Measurements from ENCODE around the gene LIN28B. TPM values are rescaled to one million over a fixed set of nuclear protein-coding genes. Genes with fewer than 3 reads are reported as not detected.

LIN28B gene
- total RNA-seq, 5 donors from 2014 or later (not counting 1 experiment from before 2014, with no cell fraction given): 0.20 to 0.41 (median 0.22) TPM; not detected in 2

GRCh38 chr6:105111871-105112270 is 155.0 kb downstream of the LIN28B start:
- ChIA-PET POLR2A (no interaction called here), CTCF (no interaction called here)
- no CpG with 5 or more reads among the region's 2 CpGs for WGBS (ENCODE audit: insufficient coverage)
- Histone ChIP-seq H3K4me3 (ENCODE audit: control insufficient read depth in 1 of 2, extremely low read depth in 1 of 2, low read length in 1 of 2) (no peak overlapping the region), H3K27me3 (replicated peaks in 1 of 2; ENCODE audit: control insufficient read depth in 2 of 2, extremely low read depth in 1 of 2, insufficient read depth in 2 of 2, low read length in 1 of 2) (peaks cover 0 to 9% of the 10 kb centered on the region in 2 experiments), H3K27ac (ENCODE audit: low read length) (no peak overlapping the region), H3K36me3 (ENCODE audit: control insufficient read depth in 2 of 2, extremely low read depth in 1 of 2, insufficient read depth in 1 of 2, low read length in 1 of 2) (no peaks in the 10 kb centered on the region), H3K9me3 (no peaks in the 10 kb centered on the region), H3K4me1 (ENCODE audit: control insufficient read depth in 1 of 2, extremely low read depth in 1 of 2, insufficient read depth in 2 of 2, low read length in 2 of 2) (no peaks in the 10 kb centered on the region)
- Mint-ChIP-seq H3K27me3 (peaks cover 13 to 19% of the 10 kb centered on the region in 2 donors), H3K4me3 (no peak overlapping the region), H3K4me1 (no peaks in the 10 kb centered on the region), H3K27ac (no peak overlapping the region), H3K36me3 (no peaks in the 10 kb centered on the region), H3K9me3 (no peaks in the 10 kb centered on the region)
- ATAC-seq (replicated peaks in 1 of 4): no peak
- no peak for DNase-seq

GRCh38 chr6:105112577-105112976 is 155.7 kb downstream of the LIN28B start:
- H3K9me3 Mint-ChIP-seq: no peaks in the 10 kb centered on the region
- H3K27ac ChIP-seq (ENCODE audit: low read length): no peak overlapping the region
- no peak overlapping the region for H3K27ac Mint-ChIP-seq
- ChIA-PET CTCF (interaction anchor here (0.8 to 1.0 kb wide), 2 partner anchors 25 kb away, joined by 3 to 7 read pairs; no protein-coding TSS in a partner anchor), POLR2A (interaction anchor here in 1 of 2 donors (0.6 kb wide), 1 partner anchor 9 kb away, joined by 3 read pairs; no protein-coding TSS in a partner anchor)
- no peaks in the 10 kb centered on the region for H3K36me3 Mint-ChIP-seq
- H3K36me3 ChIP-seq (ENCODE audit: control insufficient read depth in 2 of 2, extremely low read depth in 1 of 2, insufficient read depth in 1 of 2, low read length in 1 of 2): no peaks in the 10 kb centered on the region
- no peaks in the 10 kb centered on the region for H3K9me3 ChIP-seq
- DNase-seq (no peak), ATAC-seq (replicated peaks in 1 of 4) (no peak)
- no peaks in the 10 kb centered on the region for H3K4me1 Mint-ChIP-seq
- H3K27me3 Mint-ChIP-seq: peaks cover 13 to 17% of the 10 kb centered on the region in 2 donors
- peaks cover 0 to 11% of the 10 kb centered on the region in 2 experiments for H3K27me3 ChIP-seq (replicated peaks in 1 of 2; ENCODE audit: control insufficient read depth in 2 of 2, extremely low read depth in 1 of 2, insufficient read depth in 2 of 2, low read length in 1 of 2)
- no peaks in the 10 kb centered on the region for H3K4me1 ChIP-seq (ENCODE audit: control insufficient read depth in 1 of 2, extremely low read depth in 1 of 2, insufficient read depth in 2 of 2, low read length in 2 of 2)
- no peak overlapping the region for H3K4me3 ChIP-seq (ENCODE audit: control insufficient read depth in 1 of 2, extremely low read depth in 1 of 2, low read length in 1 of 2)
- H3K4me3 Mint-ChIP-seq: no peak overlapping the region
- no CpG with 5 or more reads among the region's 1 CpG for WGBS (ENCODE audit: insufficient coverage)

GRCh38 chr6:105113422-105113821 is 156.5 kb downstream of the LIN28B start:
- ChIA-PET POLR2A (no interaction called here), CTCF (interaction anchor here in 1 of 2 donors (1.0 kb wide), 1 partner anchor 26 kb away, joined by 7 read pairs; no protein-coding TSS in a partner anchor)
- 77% methylated on average over 5 of the region's 6 CpGs for WGBS (ENCODE audit: insufficient coverage)
- Mint-ChIP-seq H3K27me3 (peaks cover 8 to 12% of the 10 kb centered on the region in 2 donors), H3K4me3 (no peak overlapping the region), H3K4me1 (no peaks in the 10 kb centered on the region), H3K9me3 (no peaks in the 10 kb centered on the region), H3K27ac (no peak overlapping the region), H3K36me3 (no peaks in the 10 kb centered on the region)
- Histone ChIP-seq H3K9me3 (no peaks in the 10 kb centered on the region), H3K36me3 (ENCODE audit: control insufficient read depth in 2 of 2, extremely low read depth in 1 of 2, insufficient read depth in 1 of 2, low read length in 1 of 2) (no peaks in the 10 kb centered on the region), H3K4me1 (ENCODE audit: control insufficient read depth in 1 of 2, extremely low read depth in 1 of 2, insufficient read depth in 2 of 2, low read length in 2 of 2) (no peaks in the 10 kb centered on the region), H3K27ac (ENCODE audit: low read length) (no peak overlapping the region), H3K27me3 (replicated peaks in 1 of 2; ENCODE audit: control insufficient read depth in 2 of 2, extremely low read depth in 1 of 2, insufficient read depth in 2 of 2, low read length in 1 of 2) (peaks cover 0 to 13% of the 10 kb centered on the region in 2 experiments), H3K4me3 (ENCODE audit: control insufficient read depth in 1 of 2, extremely low read depth in 1 of 2, low read length in 1 of 2) (no peak overlapping the region)
- no peak for DNase-seq
- no peak for ATAC-seq (replicated peaks in 1 of 4)

GRCh38 chr6:105116150-105116549 is 159.2 kb downstream of the LIN28B start:
- Mint-ChIP-seq H3K27ac (no peak overlapping the region), H3K4me3 (no peak overlapping the region), H3K4me1 (no peaks in the 10 kb centered on the region), H3K27me3 (peaks cover 8 to 9% of the 10 kb centered on the region in 2 donors), H3K9me3 (no peaks in the 10 kb centered on the region), H3K36me3 (no peaks in the 10 kb centered on the region)
- no peak for ATAC-seq (replicated peaks in 1 of 4)
- WGBS (ENCODE audit: insufficient coverage): 83% methylated on average over 4 of the region's 5 CpGs
- no peak overlapping the region for H3K27ac ChIP-seq (ENCODE audit: low read length)
- no peak for DNase-seq
- ChIA-PET CTCF (interaction anchor here in 1 of 2 donors (0.6 kb wide), 1 partner anchor 21 kb away, joined by 10 read pairs; no protein-coding TSS in a partner anchor), POLR2A (no interaction called here)
- H3K4me1 ChIP-seq (ENCODE audit: control insufficient read depth in 1 of 2, extremely low read depth in 1 of 2, insufficient read depth in 2 of 2, low read length in 2 of 2): no peaks in the 10 kb centered on the region
- H3K36me3 ChIP-seq (ENCODE audit: control insufficient read depth in 2 of 2, extremely low read depth in 1 of 2, insufficient read depth in 1 of 2, low read length in 1 of 2): no peaks in the 10 kb centered on the region
- no peaks in the 10 kb centered on the region for H3K9me3 ChIP-seq
- H3K27me3 ChIP-seq (replicated peaks in 1 of 2; ENCODE audit: control insufficient read depth in 2 of 2, extremely low read depth in 1 of 2, insufficient read depth in 2 of 2, low read length in 1 of 2): peaks cover 0 to 16% of the 10 kb centered on the region in 2 experiments
- no peak overlapping the region for H3K4me3 ChIP-seq (ENCODE audit: control insufficient read depth in 1 of 2, extremely low read depth in 1 of 2, low read length in 1 of 2)

- Histone ChIP-seq H3K27ac (ENCODE audit: low read length) (no peak overlapping the region), H3K9me3 (no peaks in the 10 kb centered on the region), H3K27me3 (replicated peaks in 1 of 2; ENCODE audit: control insufficient read depth in 2 of 2, extremely low read depth in 1 of 2, insufficient read depth in 2 of 2, low read length in 1 of 2) (peaks cover 0 to 8% of the 10 kb centered on the region in 2 experiments), H3K36me3 (ENCODE audit: control insufficient read depth in 2 of 2, extremely low read depth in 1 of 2, insufficient read depth in 1 of 2, low read length in 1 of 2) (no peaks in the 10 kb centered on the region), H3K4me1 (ENCODE audit: control insufficient read depth in 1 of 2, extremely low read depth in 1 of 2, insufficient read depth in 2 of 2, low read length in 2 of 2) (no peaks in the 10 kb centered on the region), H3K4me3 (ENCODE audit: control insufficient read depth in 1 of 2, extremely low read depth in 1 of 2, low read length in 1 of 2) (no peak overlapping the region)
- Mint-ChIP-seq H3K36me3 (no peaks in the 10 kb centered on the region), H3K9me3 (no peaks in the 10 kb centered on the region), H3K4me3 (no peak overlapping the region), H3K27ac (no peak overlapping the region), H3K27me3 (peaks cover 5 to 17% of the 10 kb centered on the region in 2 donors), H3K4me1 (no peaks in the 10 kb centered on the region)
- ATAC-seq (replicated peaks in 1 of 4) (no peak), DNase-seq (no peak)
- CTCF ChIA-PET: no interaction called here
- POLR2A ChIA-PET: no interaction called here
- 86% methylated on average over 3 of the region's 5 CpGs for WGBS (ENCODE audit: insufficient coverage)
These were observed 163.7 kb downstream of the LIN28B start for GRCh38 chr6:105120570-105120969.

- Mint-ChIP-seq H3K27me3 (peaks cover 3 to 13% of the 10 kb centered on the region in 2 donors), H3K4me1 (no peaks in the 10 kb centered on the region), H3K4me3 (no peak overlapping the region), H3K9me3 (no peaks in the 10 kb centered on the region), H3K36me3 (no peaks in the 10 kb centered on the region), H3K27ac (no peak overlapping the region)
- DNase-seq (no peak), ATAC-seq (replicated peaks in 1 of 4) (no peak)
- Histone ChIP-seq H3K27ac (ENCODE audit: low read length) (no peak overlapping the region), H3K4me3 (ENCODE audit: control insufficient read depth in 1 of 2, extremely low read depth in 1 of 2, low read length in 1 of 2) (no peak overlapping the region), H3K36me3 (ENCODE audit: control insufficient read depth in 2 of 2, extremely low read depth in 1 of 2, insufficient read depth in 1 of 2, low read length in 1 of 2) (no peaks in the 10 kb centered on the region), H3K9me3 (no peaks in the 10 kb centered on the region), H3K4me1 (ENCODE audit: control insufficient read depth in 1 of 2, extremely low read depth in 1 of 2, insufficient read depth in 2 of 2, low read length in 2 of 2) (no peaks in the 10 kb centered on the region), H3K27me3 (replicated peaks in 1 of 2; ENCODE audit: control insufficient read depth in 2 of 2, extremely low read depth in 1 of 2, insufficient read depth in 2 of 2, low read length in 1 of 2) (peaks cover 0 to 8% of the 10 kb centered on the region in 2 experiments)
- CTCF ChIA-PET: no interaction called here
- POLR2A ChIA-PET: no interaction called here
- no CpG with 5 or more reads among the region's 3 CpGs for WGBS (ENCODE audit: insufficient coverage)
These were observed 165.1 kb downstream of the LIN28B start for GRCh38 chr6:105121981-105122380.

- Histone ChIP-seq H3K4me1 (ENCODE audit: control insufficient read depth in 1 of 2, extremely low read depth in 1 of 2, insufficient read depth in 2 of 2, low read length in 2 of 2) (no peaks in the 10 kb centered on the region), H3K36me3 (ENCODE audit: control insufficient read depth in 2 of 2, extremely low read depth in 1 of 2, insufficient read depth in 1 of 2, low read length in 1 of 2) (no peaks in the 10 kb centered on the region), H3K27me3 (replicated peaks in 1 of 2; ENCODE audit: control insufficient read depth in 2 of 2, extremely low read depth in 1 of 2, insufficient read depth in 2 of 2, low read length in 1 of 2) (peaks cover 0 to 9% of the 10 kb centered on the region in 2 experiments), H3K9me3 (no peaks in the 10 kb centered on the region), H3K4me3 (ENCODE audit: control insufficient read depth in 1 of 2, extremely low read depth in 1 of 2, low read length in 1 of 2) (no peak overlapping the region), H3K27ac (ENCODE audit: low read length) (no peak overlapping the region)
- no peak overlapping the region for H3K27ac Mint-ChIP-seq
- CTCF ChIA-PET: no interaction called here
- WGBS (ENCODE audit: insufficient coverage): 80% methylated on average over 1 of the region's 6 CpGs
- no peak for DNase-seq
- no peaks in the 10 kb centered on the region for H3K36me3 Mint-ChIP-seq
- H3K9me3 Mint-ChIP-seq: no peaks in the 10 kb centered on the region
- H3K27me3 Mint-ChIP-seq: peaks cover 3 to 9% of the 10 kb centered on the region in 2 donors
- ATAC-seq (replicated peaks in 1 of 4): no peak
- H3K4me3 Mint-ChIP-seq: no peak overlapping the region
- no peaks in the 10 kb centered on the region for H3K4me1 Mint-ChIP-seq
- POLR2A ChIA-PET: no interaction called here
These were observed 165.8 kb downstream of the LIN28B start for GRCh38 chr6:105122717-105123116.

All from T-cell (primary cell).